ENCODE measurements around the gene CD22. TPM values are rescaled to one million over a fixed set of nuclear protein-coding genes. Genes with fewer than 3 reads are reported as not detected.

The CD22 gene
- total RNA-seq = 0.11 and 1.6 TPM in 2 replicates

DNA sequence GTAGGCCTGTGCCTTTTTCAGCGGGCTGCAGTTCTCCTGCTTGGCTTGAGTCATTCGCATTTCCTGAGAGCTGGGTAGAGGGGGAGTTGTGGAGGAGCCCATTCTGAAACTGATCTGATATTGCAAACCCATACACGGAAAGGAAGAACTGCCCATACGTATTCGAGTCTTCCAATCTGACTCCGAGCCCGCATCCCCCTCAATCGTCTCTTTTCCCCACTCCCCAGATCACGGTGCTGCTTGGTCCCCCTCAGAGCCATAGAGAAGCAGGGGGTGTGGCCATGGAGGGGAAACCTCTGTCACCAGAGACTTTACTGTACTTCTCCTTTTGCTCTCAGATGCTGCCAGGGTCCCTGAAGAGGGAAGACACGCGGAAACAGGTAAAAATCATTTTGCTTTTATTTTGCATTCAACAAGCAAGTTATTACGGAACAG is at the start of gene CD22:
Gene CD22, plus strand, starts transcription at position 337 of the 435 bp plus-strand sequence. CDS start 2,854 bp downstream, outside the sequence.

DNA sequence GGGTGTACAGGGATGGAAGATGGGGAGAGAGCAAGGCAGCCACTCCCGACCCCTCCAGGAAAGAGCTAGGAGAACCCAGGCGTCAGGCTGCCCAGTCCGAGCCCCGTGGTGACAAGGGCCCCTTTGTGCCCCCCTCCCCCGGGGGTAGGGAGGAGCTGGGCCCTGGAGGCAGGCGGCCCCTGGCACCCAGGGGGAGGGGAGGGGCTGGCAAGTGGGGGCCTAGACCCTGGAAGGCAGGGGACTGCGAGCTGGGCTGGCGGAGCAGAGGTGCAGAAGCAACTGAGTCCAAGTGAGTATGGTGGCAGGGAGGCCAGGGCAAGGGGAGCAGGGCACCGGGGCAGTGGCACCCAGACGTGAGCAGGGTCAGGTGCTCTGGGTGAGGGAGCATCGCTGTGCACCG is 37.1 kb upstream of the CD22 start, which contains the start of gene MAG:
Gene MAG, plus strand, starts transcription at position 246 of the 400 bp plus-strand sequence. CDS start 3,248 bp downstream, outside the sequence.

GRCh38 chr19:35347171-35347929 is 18.4 kb downstream of the CD22 start, which contains the start of gene FFAR1:
TSS of gene FFAR1 (plus strand) at chr19:35347902. CDS start at chr19:35351552, 3,650 bp downstream.

DNA sequence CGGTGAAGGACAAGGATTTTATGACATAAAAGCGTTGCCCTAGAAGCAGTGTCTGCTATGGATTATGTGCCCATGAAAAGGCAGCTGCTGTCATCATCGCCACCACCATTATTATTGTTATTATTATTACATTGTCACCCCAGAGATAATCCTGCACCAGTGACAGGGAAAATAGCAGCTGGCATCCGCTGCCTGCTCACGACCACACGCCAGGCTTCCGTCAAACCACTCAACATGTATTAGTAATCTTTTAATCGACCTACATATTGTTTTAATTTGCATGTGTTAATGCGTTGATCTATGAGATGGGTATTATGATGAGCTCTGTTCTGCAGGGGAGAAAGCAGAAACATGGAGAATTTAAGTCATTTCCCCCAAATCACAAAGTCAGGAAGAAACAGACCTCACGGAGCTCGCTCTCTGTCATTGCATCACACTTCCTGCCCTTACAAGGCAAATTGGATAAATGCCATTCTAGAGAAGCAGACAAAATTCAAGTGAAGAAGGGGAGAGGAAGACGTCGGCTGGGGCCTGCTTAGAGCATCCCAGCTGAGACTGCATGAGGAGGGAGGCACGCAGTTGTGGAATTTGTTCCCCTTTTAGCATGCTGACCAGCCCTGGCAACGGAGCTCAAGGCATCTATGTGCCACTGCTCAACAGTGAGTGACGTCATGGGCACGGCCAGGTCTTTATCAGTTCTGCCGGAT is 29.0 kb downstream of the CD22 start, which contains the start of gene FFAR3:
Gene FFAR3, plus strand, starts transcription at position 594 of the 707 bp plus-strand sequence. CDS start 431 bp downstream, outside the sequence.

GRCh38 chr19:35370722-35371121 is 41.7 kb downstream of the CD22 start, which contains the start of gene GPR42:
TSS of gene GPR42 (plus strand) at chr19:35371068. CDS start at chr19:35371360, 292 bp downstream.

Other genes starting within 250 kb of the CD22 start
- 0.39 TPM in 1 of 2 replicates, not detected in the other for gene FXYD3, start 213.4 kb upstream of the CD22 start, total RNA-seq
- gene LGI4, start 194.1 kb upstream of the CD22 start, total RNA-seq = 0.22 and 1.2 TPM in 2 replicates
- not detected in 2 replicates for gene FXYD1, start 190.4 kb upstream of the CD22 start, total RNA-seq
- gene FXYD7, start 185.9 kb upstream of the CD22 start, total RNA-seq = not detected in 2 replicates
- 93.8 and 133 TPM in 2 replicates for gene FXYD5, start 174.5 kb upstream of the CD22 start, total RNA-seq
- not detected in 2 replicates for gene FAM187B, start 100.4 kb upstream of the CD22 start, total RNA-seq
- 53.0 and 62.4 TPM in 2 replicates for gene LSR, start 80.2 kb upstream of the CD22 start, total RNA-seq
- 64.8 and 71.2 TPM in 2 replicates for gene USF2, start 60.2 kb upstream of the CD22 start, total RNA-seq
- under 0.01 and 0.11 TPM in 2 replicates for gene HAMP, start 46.7 kb upstream of the CD22 start, total RNA-seq
- under 0.01 TPM in 1 of 2 replicates, not detected in the other for gene MAG, start 37.0 kb upstream of the CD22 start, total RNA-seq
- gene FFAR1, start 18.7 kb downstream of the CD22 start, total RNA-seq = not detected in 2 replicates
- not detected in 2 replicates for gene FFAR3, start 29.3 kb downstream of the CD22 start, total RNA-seq
- not detected in 2 replicates for gene GPR42, start 41.9 kb downstream of the CD22 start, total RNA-seq
- gene FFAR2, start 119.1 kb downstream of the CD22 start, total RNA-seq = not detected in 2 replicates
- gene KRTDAP, start 161.3 kb downstream of the CD22 start, total RNA-seq = not detected in 2 replicates
- gene DMKN, start 184.5 kb downstream of the CD22 start, total RNA-seq = 19.2 and 24.3 TPM in 2 replicates
- gene SBSN, start 199.1 kb downstream of the CD22 start, total RNA-seq = not detected in 2 replicates
- gene GAPDHS, start 204.3 kb downstream of the CD22 start, total RNA-seq = not detected in 2 replicates
- 83.2 and 109 TPM in 2 replicates for gene TMEM147, start 216.4 kb downstream of the CD22 start, total RNA-seq
- not detected in 2 replicates for gene ATP4A, start 234.5 kb downstream of the CD22 start, total RNA-seq

Data from placental epithelial cell (primary cell).